GM12878 (cell line): ENCODE measurements around the gene SMARCD3. TPM values are rescaled to one million over a fixed set of nuclear protein-coding genes. Genes with fewer than 3 reads are reported as not detected.

Source experiments
- ATAC-seq: fragments of 200-7000 bp; cut with Tn5 transposase; 3 replicates; pipeline ENCODE4 v1.9.1; 2020; ENCODE audit warnings: mild to moderate bottlenecking, moderate library complexity
- BruUV-seq: library from RNA; stranded (reverse); fragments of 400-500 nt; replicated peaks from 2 replicates; lab custom pipeline; 2021; lab: Mats Ljungman, UMichigan
- CTCF ChIA-PET: fragments of 300-600 bp; sonication (Branson Sonifier 250); formaldehyde crosslinking; extraction: SDS; loops from one replicate; lab custom pipeline; 2021; ENCODE audit warnings: inconsistent platforms; lab: Yijun Ruan, JAX
- POLR2A ChIA-PET: fragments of 350-600 bp; formaldehyde crosslinking; extraction: SDS; loops from one replicate; lab custom pipeline; 2021; ENCODE audit warnings: inconsistent platforms; lab: Charles Lee
- RAD21 ChIA-PET: fragments of 300-600 bp; sonication (Branson Sonifier 250); formaldehyde crosslinking; loops from one replicate; lab custom pipeline; 2023; ENCODE audit warnings: antibody characterized with exemption; ENCODE audit not compliant: unreplicated experiment; lab: Charles Lee
- SMC1A ChIA-PET: fragments of 300-600 bp; sonication (Branson Sonifier 250); formaldehyde crosslinking; loops from one replicate; lab custom pipeline; 2023; ENCODE audit not compliant: unreplicated experiment, uncharacterized antibody; lab: Charles Lee
- DNase-seq: peaks from one replicate; pipeline ENCODE4 v3.0.0-alpha.2; 2011; ENCODE audit warnings: low read depth, low spot score
- FAIRE-seq: peaks from 3 replicates; lab custom pipeline; 2011; peaks lifted over from hg19 to GRCh38; lab: Jason Lieb, UNC
- H2AFZ ChIP-seq: 2 replicates; pipeline ENCODE4 v1.6.0; 2011; ENCODE audit warnings: low read depth, low read length, control low read depth; ENCODE audit not compliant: control insufficient read depth
- H3K27ac ChIP-seq: 2 replicates; pipeline ENCODE4 v1.5.1; 2011; ENCODE audit warnings: control low read depth; ENCODE audit not compliant: control insufficient read depth, insufficient read depth
- H3K27me3 ChIP-seq, 2 experiments: replicated peaks in 1 of 2; 2 replicates each; pipeline versions ENCODE4 v1.6.0 to v1.6.1; 2011; ENCODE audit warnings: low read length in 1 of 2; ENCODE audit not compliant: control insufficient read depth in 2 of 2, insufficient read depth in 2 of 2
- H3K36me3 ChIP-seq, 2 experiments: 2 replicates each; pipeline ENCODE4 v1.5.1; 2011; ENCODE audit warnings: low read length in 1 of 2; ENCODE audit not compliant: control insufficient read depth in 2 of 2, insufficient read depth in 2 of 2
- H3K4me1 ChIP-seq: 2 replicates; pipeline ENCODE4 v1.6.1; 2011; ENCODE audit warnings: mild to moderate bottlenecking, low read length, moderate library complexity, mixed read lengths; ENCODE audit not compliant: control insufficient read depth, insufficient read depth
- H3K4me2 ChIP-seq: 2 replicates; pipeline ENCODE4 v1.6.0; 2011; ENCODE audit warnings: control low read depth; ENCODE audit not compliant: control insufficient read depth, insufficient read depth
- H3K4me3 ChIP-seq: fragments of 200-600 bp; sonication (generic); 2 replicates; pipeline ENCODE4 v1.5.1; 2016
- H3K79me2 ChIP-seq: 2 replicates; pipeline ENCODE4 v1.6.0; 2011; ENCODE audit warnings: low read length; ENCODE audit not compliant: control insufficient read depth, insufficient read depth
- H3K9ac ChIP-seq: 2 replicates; pipeline ENCODE4 v1.8.0; 2011; ENCODE audit warnings: low read length, control low read depth, mixed read lengths; ENCODE audit not compliant: control insufficient read depth, insufficient read depth
- H3K9me3 ChIP-seq: replicated peaks from 3 replicates; pipeline ENCODE4 v1.5.1; 2011; ENCODE audit warnings: mild to moderate bottlenecking, low read length; ENCODE audit not compliant: control insufficient read depth, insufficient read depth
- H4K20me1 ChIP-seq: 2 replicates; pipeline ENCODE4 v1.6.0; 2011; ENCODE audit not compliant: control insufficient read depth, insufficient read depth
- BHLHE40 ChIP-seq, 2 experiments: fragments of 450-650 bp in 1 of 2; IDR thresholded peaks; 2 replicates each; pipeline ENCODE4 v1.6.1; 2011 to 2017; ENCODE audit warnings: low read depth in 2 of 2, borderline replicate concordance in 1 of 2, improper control_type of control experiment in 1 of 2, low read length in 1 of 2, mild to moderate bottlenecking in 1 of 2
- CTCF ChIP-seq, 3 experiments: IDR thresholded peaks in 2 of 3; conservative IDR thresholded peaks in 1 of 3; 2 replicates each; pipeline ENCODE4 v1.5.1; 2011; ENCODE audit warnings: low read depth in 3 of 3, low read length in 3 of 3, mild to moderate bottlenecking in 3 of 3, control low read depth in 2 of 3, moderate library complexity in 2 of 3, inconsistent platforms in 1 of 3, mixed read lengths in 1 of 3; ENCODE audit not compliant: control insufficient read depth in 2 of 3, insufficient read depth in 1 of 3; ENCODE audit errors: extremely low read depth in 1 of 3
- CUX1 ChIP-seq: IDR thresholded peaks from 2 replicates; pipeline ENCODE4 v1.6.1; 2012; ENCODE audit warnings: improper control_type of control experiment, low read depth, low read length; ENCODE audit not compliant: insufficient replicate concordance
- EGR1 ChIP-seq, 2 experiments: IDR thresholded peaks; 1 replicate in 1 of 2; 2 replicates in 1 of 2; pipeline ENCODE4 v1.6.1; 2011 to 2012; ENCODE audit warnings: low read depth in 2 of 2, low read length in 2 of 2, borderline replicate concordance in 1 of 2, mild to moderate bottlenecking in 1 of 2, moderate library complexity in 1 of 2
- GATAD2B ChIP-seq: fragments of 450-650 bp; conservative IDR thresholded peaks from 2 replicates; pipeline ENCODE4 v1.6.1; 2017; ENCODE audit warnings: low read depth, mild to moderate bottlenecking, moderate library complexity
- IKZF1 ChIP-seq: fragments of 450-650 bp; conservative IDR thresholded peaks from 2 replicates; pipeline ENCODE4 v1.6.1; 2017; ENCODE audit warnings: antibody characterized with exemption, mild to moderate bottlenecking
- NKRF ChIP-seq: fragments of 450-650 bp; conservative IDR thresholded peaks from 2 replicates; pipeline ENCODE4 v1.6.1; 2017; ENCODE audit warnings: mild to moderate bottlenecking, moderate library complexity
- POLR2AphosphoS5 ChIP-seq: IDR thresholded peaks from 2 replicates; pipeline ENCODE4 v1.6.1; 2011; ENCODE audit warnings: mild to moderate bottlenecking, low read length, inconsistent platforms
- RAD21 ChIP-seq: IDR thresholded peaks from 2 replicates; pipeline ENCODE4 v1.6.1; 2011; ENCODE audit warnings: mild to moderate bottlenecking, low read depth, low read length, moderate library complexity; ENCODE audit not compliant: insufficient read depth
- SRF ChIP-seq, 2 experiments: IDR thresholded peaks; 2 replicates each; pipeline ENCODE4 v1.6.1; 2011; ENCODE audit warnings: low read depth in 2 of 2, low read length in 2 of 2, mild to moderate bottlenecking in 1 of 2, moderate library complexity in 1 of 2
- ZNF24 ChIP-seq: fragments of 450-650 bp; IDR thresholded peaks from 2 replicates; pipeline ENCODE4 v1.6.1; 2017; ENCODE audit warnings: antibody characterized with exemption, mild to moderate bottlenecking
- WGBS: methylation state at CpG from one replicate; pipeline ENCODE4 v1.1.6; 2016; ENCODE audit warnings: low lambda C conversion rate; ENCODE audit not compliant: insufficient replicate concordance, insufficient coverage; ENCODE audit errors: missing lambda C conversion rate; 5-methylcytosine and 5-hydroxymethylcytosine counted together
- in situ Hi-C: fragments of 300-500 bp; cut with MboI; formaldehyde crosslinking; loops from 9 replicates; pipeline ENCODE4 v1.14.3; 2018; ENCODE audit warnings: mixed read lengths
- intact Hi-C: fragments of 100-400 bp; cut with micrococcal nuclease; formaldehyde crosslinking; loops from one replicate; pipeline ENCODE4 v1.14.2; 2022; ENCODE audit not compliant: unreplicated experiment
- polyA plus RNA-seq, 11 experiments: library from polyadenylated mRNA; depleted of rRNA in 4 of 11; unstranded in 6 of 11; stranded (reverse) in 5 of 11; fragments of >200 nt; fragmentation: Nextera tagmentation in 4 of 11; fragmentation: Illumina TruSeq in 1 of 11; extraction: Ambion mirVana in 4 of 11; extraction: Trizol in 1 of 11; gene quantifications; 1 replicate in 1 of 11; 2 replicates in 10 of 11; pipeline versions ENCODE4 v1.2.1 to v1.2.3, GENCODE V29; 2011 to 2016; ENCODE audit warnings: inconsistent platforms in 2 of 11, missing spikeins in 2 of 11, low read depth in 1 of 11
- total RNA-seq, 4 experiments: library from RNA; depleted of rRNA in 3 of 4; stranded (reverse); fragments of >200 nt in 3 of 4; fragmentation: Illumina TruSeq in 1 of 4; extraction: Trizol in 1 of 4; gene quantifications; 2 replicates each; pipeline versions ENCODE4 v1.2.1 to v1.2.3, GENCODE V29; 2013 to 2021

Gene SMARCD3
- total and polyA plus RNA-seq, 10 of the 15 experiments (the other 5 are each of a cell fraction or from before 2014, with no cell fraction given) = 0.11 to 1.4 (median 0.16) TPM

DNA sequence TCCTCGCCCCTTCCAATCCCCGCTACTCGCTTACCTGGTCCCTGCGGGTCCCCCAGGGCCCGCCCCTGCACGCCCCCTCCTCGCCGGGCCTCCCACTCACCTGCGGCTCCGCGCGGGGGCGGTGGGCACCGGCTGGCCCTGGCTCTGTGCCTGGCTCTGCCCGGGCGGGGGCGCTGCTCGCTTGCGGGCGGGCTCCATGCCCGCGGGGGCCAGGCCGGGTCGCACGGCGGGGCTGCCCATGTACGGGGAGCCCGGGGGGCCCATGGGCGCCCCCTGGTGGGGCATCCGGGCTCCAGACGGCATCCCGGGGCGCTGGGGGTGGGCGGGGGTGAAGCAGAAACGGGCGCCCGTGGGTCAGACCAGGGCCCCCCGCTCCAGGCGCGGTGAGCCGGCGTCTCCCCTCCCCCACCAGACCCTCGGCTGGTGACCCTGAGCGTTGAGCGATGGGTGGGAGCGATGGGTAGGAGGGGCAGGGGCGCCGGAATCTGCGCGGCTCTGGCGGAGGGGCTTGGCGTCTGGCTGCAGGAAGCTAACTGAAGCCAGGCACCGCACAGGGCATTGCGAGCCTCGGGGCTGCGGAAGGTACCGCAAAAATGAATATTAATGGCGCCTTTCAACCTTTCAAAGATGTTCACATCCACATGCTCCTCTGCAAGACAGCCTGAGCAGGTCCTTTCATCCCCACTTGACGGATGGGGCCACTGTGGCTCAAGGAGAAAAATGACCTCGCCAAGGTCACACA is 3.0 kb downstream of the SMARCD3 start:
- Histone ChIP-seq H3K27me3 (peaks cover 16 to 24% of the 10 kb centered on the region in 2 experiments), H3K4me3 (peak overlapping the region; percentile 44; the same call in 1 of the 2 replicates), H3K4me1 (peaks cover 16% of the 10 kb centered on the region), H3K27ac (no peak overlapping the region), H3K9ac (no peak overlapping the region), H4K20me1 (no peaks in the 10 kb centered on the region), H3K79me2 (no peaks in the 10 kb centered on the region), H3K9me3 (no peaks in the 10 kb centered on the region), H3K4me2 (peak overlapping the region; percentile 83), H2AFZ (no peak overlapping the region), H3K36me3 (no peaks in the 10 kb centered on the region)
- 5% methylated on average over 39 of the region's 60 CpGs for WGBS
- SMC1A ChIA-PET = interaction anchor here (2.6 kb wide), 1 partner anchor 18 kb away, joined by 24 read pairs; the partner anchor contains the start of gene ABCF2
- in situ Hi-C loops (no loop called here), intact Hi-C loops (loop anchor here (1.0 kb wide), 1 partner anchor 121 kb away; no protein-coding TSS in a partner anchor)
- ATAC-seq = peak; percentile 76
- CTCF ChIA-PET = interaction anchor here (1.0 to 5.3 kb wide), 9 partner anchors 9 to 388 kb away, joined by 3 to 52 read pairs (median 6); partner anchors contain the start of genes ABCF2 and CHPF2
- no peak for FAIRE-seq
- RAD21 ChIA-PET = no interaction called here
- POLR2A ChIA-PET = interaction anchor here (0.8 to 1.5 kb wide), 2 partner anchors 18 kb away, joined by 3 to 5 read pairs; partner anchors contain the start of gene ABCF2
- no peak for DNase-seq
- BruUV-seq = no TSS peak
- TF ChIP-seq NKRF (0 out of 2 replicates have a peak, but pooled peaks have one; percentile 26), RAD21 (0 out of 2 replicates have a peak, but pooled peaks have one; percentile 10), POLR2AphosphoS5 (no peak), BHLHE40 (IDR thresholded peaks at IDR 0.05; ENCODE audit: borderline replicate concordance in 1 of 2, low read depth in 2 of 2, low read length in 1 of 2) (peak in 1 of 2 experiments; percentile 42; a peak in 1 of 4 replicates), ZNF24 (no peak), GATAD2B (0 out of 2 replicates have a peak, but pooled peaks have one; percentile 41), CUX1 (no peak), IKZF1 (peak; percentile 27; the same call in 1 of the 2 replicates), EGR1 (IDR thresholded peaks at IDR 0.05; ENCODE audit: borderline replicate concordance in 1 of 2, low read depth in 2 of 2, low read length in 2 of 2) (peak in 1 of 2 experiments; percentile 72; a peak in 2 of 3 replicates), SRF (IDR thresholded peaks at IDR 0.05; ENCODE audit: low read depth in 2 of 2, low read length in 2 of 2) (peak; percentile 94 to 95), CTCF (IDR thresholded peaks at IDR 0.05 in 2 of 3, conservative IDR thresholded peaks at IDR 0.05 in 1 of 3; ENCODE audit: control insufficient read depth in 2 of 3, extremely low read depth in 1 of 3, insufficient read depth in 1 of 3, low read depth in 3 of 3, low read length in 3 of 3) (peak; percentile 40 to 67 (median 49))
